SK-N-SH (cell line): ENCODE measurements around the gene SHH.

ENCODE experiments used
- ELF1 ChIP-seq: IDR thresholded peaks from 2 replicates; pipeline ENCODE4 v1.4.0; 2012
- PBX3 ChIP-seq: IDR thresholded peaks from 2 replicates; pipeline ENCODE4; 2012
- RXRA ChIP-seq: IDR thresholded peaks from 2 replicates; pipeline ENCODE4 v1.4.0; 2012; ENCODE audit warnings: low read depth, mild to moderate bottlenecking, borderline replicate concordance
- TAF1 ChIP-seq: IDR thresholded peaks from 2 replicates; pipeline ENCODE4 v1.6.1; 2012; ENCODE audit warnings: low read depth, mild to moderate bottlenecking, low read length, moderate library complexity, borderline replicate concordance
- TF ChIP-seq, protein P1 (sequence below): IDR thresholded peaks from 2 replicates; pipeline ENCODE4 v1.4.0; 2012; ENCODE audit warnings: low read depth
- TF ChIP-seq, protein P2 (sequence below): fragments of 200-600 bp; sonication (generic); IDR thresholded peaks from 2 replicates; pipeline ENCODE4 v1.6.1; 2017; ENCODE audit warnings: antibody characterized with exemption, mild to moderate bottlenecking, moderate library complexity

- TF ChIP-seq, protein P1, sequence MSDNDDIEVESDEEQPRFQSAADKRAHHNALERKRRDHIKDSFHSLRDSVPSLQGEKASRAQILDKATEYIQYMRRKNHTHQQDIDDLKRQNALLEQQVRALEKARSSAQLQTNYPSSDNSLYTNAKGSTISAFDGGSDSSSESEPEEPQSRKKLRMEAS: no peak
- TF ChIP-seq, protein P2, sequence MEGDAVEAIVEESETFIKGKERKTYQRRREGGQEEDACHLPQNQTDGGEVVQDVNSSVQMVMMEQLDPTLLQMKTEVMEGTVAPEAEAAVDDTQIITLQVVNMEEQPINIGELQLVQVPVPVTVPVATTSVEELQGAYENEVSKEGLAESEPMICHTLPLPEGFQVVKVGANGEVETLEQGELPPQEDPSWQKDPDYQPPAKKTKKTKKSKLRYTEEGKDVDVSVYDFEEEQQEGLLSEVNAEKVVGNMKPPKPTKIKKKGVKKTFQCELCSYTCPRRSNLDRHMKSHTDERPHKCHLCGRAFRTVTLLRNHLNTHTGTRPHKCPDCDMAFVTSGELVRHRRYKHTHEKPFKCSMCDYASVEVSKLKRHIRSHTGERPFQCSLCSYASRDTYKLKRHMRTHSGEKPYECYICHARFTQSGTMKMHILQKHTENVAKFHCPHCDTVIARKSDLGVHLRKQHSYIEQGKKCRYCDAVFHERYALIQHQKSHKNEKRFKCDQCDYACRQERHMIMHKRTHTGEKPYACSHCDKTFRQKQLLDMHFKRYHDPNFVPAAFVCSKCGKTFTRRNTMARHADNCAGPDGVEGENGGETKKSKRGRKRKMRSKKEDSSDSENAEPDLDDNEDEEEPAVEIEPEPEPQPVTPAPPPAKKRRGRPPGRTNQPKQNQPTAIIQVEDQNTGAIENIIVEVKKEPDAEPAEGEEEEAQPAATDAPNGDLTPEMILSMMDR: no peak
- TF ChIP-seq ELF1: no peak
- TF ChIP-seq RXRA: no peak
- no peak for TF ChIP-seq PBX3
- no peak for TF ChIP-seq TAF1
Observed at GRCh38 chr7:155813125-155813524, 862 bp upstream of the SHH start.
